Measurements from ENCODE around the gene IGF2BP2.

GRCh38 chr3:185717627-185718402, 107.0 kb downstream of the IGF2BP2 start:
- TF ChIP-seq POLR2A (IDR thresholded peaks at IDR 0.05): no peak
- no peak for TF ChIP-seq CTCF (IDR thresholded peaks at IDR 0.05)

Data from testis (tissue), 2 donors.